HepG2 (cell line): ENCODE measurements around the gene PIP5K1C. TPM values are rescaled to one million over a fixed set of nuclear protein-coding genes. Genes with fewer than 3 reads are reported as not detected.

Experiments used
- ATF7-NPFF ChIP-seq: sonication (generic); formaldehyde crosslinking; IDR thresholded peaks from 2 replicates; pipeline ENCODE4 v1.8.1; 2023; ENCODE audit warnings: mild to moderate bottlenecking, low read depth, missing genetic modification reagents, moderate library complexity
- BCL6 ChIP-seq: IDR thresholded peaks from 2 replicates; pipeline ENCODE4 v1.6.1; 2016; ENCODE audit warnings: missing genetic modification reagents, missing compliant biosample characterization
- CHD4 ChIP-seq: fragments of 200-600 bp; sonication (generic); IDR thresholded peaks from 2 replicates; pipeline ENCODE4 v1.7.0; 2017; ENCODE audit warnings: mild to moderate bottlenecking, low read length, borderline replicate concordance
- GLI4 ChIP-seq: sonication (generic); formaldehyde crosslinking; IDR thresholded peaks from 2 replicates; pipeline ENCODE4 v1.5.1; 2020; ENCODE audit warnings: missing genetic modification reagents, mild to moderate bottlenecking, moderate library complexity, borderline replicate concordance
- HNRNPH1 ChIP-seq: fragments of 200-400 bp; formaldehyde crosslinking; optimal IDR thresholded peaks from 2 replicates; pipeline ENCODE3; 2017; ENCODE audit warnings: mild to moderate bottlenecking, low read depth, low read length
- MYPOP ChIP-seq: sonication (generic); formaldehyde crosslinking; IDR thresholded peaks from 2 replicates; pipeline ENCODE4 v1.8.1; 2023; ENCODE audit warnings: mild to moderate bottlenecking, moderate library complexity, missing genetic modification reagents
- NCOR1 ChIP-seq: fragments of 200-600 bp; sonication (generic); IDR thresholded peaks from 2 replicates; pipeline ENCODE4 v1.7.0; 2017; ENCODE audit warnings: antibody characterized with exemption, low read length, borderline replicate concordance
- POLR2G ChIP-seq: fragments of 200-400 bp; formaldehyde crosslinking; IDR thresholded peaks from 2 replicates; pipeline ENCODE4 v1.6.1; 2018; ENCODE audit warnings: mild to moderate bottlenecking, low read depth, low read length, moderate library complexity
- SETDB1 ChIP-seq: sonication (generic); formaldehyde crosslinking; IDR thresholded peaks from 2 replicates; pipeline ENCODE4 v1.5.1; 2020; ENCODE audit warnings: missing genetic modification reagents, mild to moderate bottlenecking, borderline replicate concordance
- THAP9 ChIP-seq: sonication (generic); formaldehyde crosslinking; IDR thresholded peaks from 2 replicates; pipeline ENCODE4; 2020; ENCODE audit warnings: missing genetic modification reagents, mild to moderate bottlenecking, borderline replicate concordance
- TP53 ChIP-seq: sonication (generic); formaldehyde crosslinking; conservative IDR thresholded peaks from 2 replicates; pipeline ENCODE4 v1.4.0; 2020; ENCODE audit warnings: missing genetic modification reagents
- ZBTB44 ChIP-seq: sonication (generic); formaldehyde crosslinking; IDR thresholded peaks from 2 replicates; pipeline ENCODE4 v1.4.0; 2020; ENCODE audit warnings: missing genetic modification reagents
- ZNF3 ChIP-seq: IDR thresholded peaks from 2 replicates; pipeline ENCODE4 v1.7.0; 2017; ENCODE audit warnings: inconsistent platforms
- ZNF646 ChIP-seq: sonication (generic); formaldehyde crosslinking; IDR thresholded peaks from 2 replicates; pipeline ENCODE4 v1.9.0; 2021; ENCODE audit warnings: mild to moderate bottlenecking, missing genetic modification reagents
- ZNF772 ChIP-seq: sonication (generic); formaldehyde crosslinking; IDR thresholded peaks from 2 replicates; pipeline ENCODE4 v1.5.0; 2020; ENCODE audit warnings: mild to moderate bottlenecking, missing genetic modification reagents
- polyA plus RNA-seq, 8 experiments: library from polyadenylated mRNA; depleted of rRNA in 3 of 8; stranded (reverse) in 7 of 8; unstranded in 1 of 8; fragments of >200 nt; fragmentation: Illumina TruSeq in 4 of 8; extraction: Trizol in 4 of 8; gene quantifications; 2 replicates each; pipeline versions ENCODE4 v1.2.1 to v1.2.3, GENCODE V29; 2011 to 2016; ENCODE audit warnings: low read depth in 4 of 8, missing spikeins in 1 of 8, mixed read lengths in 1 of 8; ENCODE audit not compliant: insufficient read depth in 1 of 8
- total RNA-seq, 5 experiments: library from RNA; depleted of rRNA; stranded (reverse); fragments of >200 nt; fragmentation: Illumina TruSeq; extraction: Trizol; gene quantifications; 2 replicates each; pipeline ENCODE4 v1.2.3, GENCODE V29; 2016; ENCODE audit warnings: low read depth in 1 of 5

Gene PIP5K1C
- total and polyA plus RNA-seq, 2 of the 13 experiments (the other 11 are each of a cell fraction or from before 2014, with no cell fraction given) = 3.6 to 4.3 TPM

- TF ChIP-seq ZNF646 (CRISPR knock-in tag) = no peak
- peak; percentile 59; the same call in 1 of the 2 replicates for TF ChIP-seq POLR2G
- TF ChIP-seq NCOR1 = peak; percentile 18; the same call in 1 of the 2 replicates
- TF ChIP-seq ATF7-NPFF (CRISPR knock-in tag) = no peak
- TF ChIP-seq ZBTB44 = no peak
- TF ChIP-seq SETDB1 = no peak
- TF ChIP-seq GLI4 = no peak
- TF ChIP-seq THAP9 (CRISPR knock-in tag) = 0 out of 2 replicates have a peak, but pooled peaks have one; percentile 39
- no peak for TF ChIP-seq HNRNPH1
- TF ChIP-seq ZNF3 (CRISPR knock-in tag) = no peak
- peak; percentile 77; the same call in 1 of the 2 replicates for TF ChIP-seq ZNF772 (CRISPR knock-in tag)
- 0 out of 2 replicates have a peak, but pooled peaks have one; percentile 4 for TF ChIP-seq BCL6
- TF ChIP-seq TP53 = no peak
- TF ChIP-seq MYPOP (CRISPR knock-in tag) = peak; percentile 58; the same call in 1 of the 2 replicates
- TF ChIP-seq CHD4 = peak; percentile 42; the same call in 1 of the 2 replicates
These were observed 8.1 kb upstream of the PIP5K1C start, which contains the start of gene TJP3 (continued) for GRCh38 chr19:3708207-3708931.
